ENCODE results near the gene FBXL5. TPM values are rescaled to one million over a fixed set of nuclear protein-coding genes. Genes with fewer than 3 reads are reported as not detected.

FBXL5 gene
- total and polyA plus RNA-seq, 5 donors from 2014 or later, result 53.3 to 137 (median 124) TPM

GRCh38 chr4:15694431-15694830 lies 39.3 kb upstream of the FBXL5 start:
- H3K27me3 Mint-ChIP-seq, result peaks cover 6% of the 10 kb centered on the region
- H3K36me3 ChIP-seq (ENCODE audit: control insufficient read depth, insufficient read depth, low read length), result no peaks in the 10 kb centered on the region
- no peak for ATAC-seq (ENCODE audit: low read depth in 2 of 2)
- H3K9me3 Mint-ChIP-seq, result peaks cover 0 to 2% (median 0%) of the 10 kb centered on the region in 7 donors
- no peaks in the 10 kb centered on the region for H3K4me1 ChIP-seq (ENCODE audit: control insufficient read depth, insufficient read depth, low read length, poor library complexity, severe bottlenecking)
- H3K4me3 Mint-ChIP-seq, result no peak overlapping the region
- no peak overlapping the region for H3K27ac Mint-ChIP-seq
- H3K27ac ChIP-seq (ENCODE audit: insufficient read depth, low read length, poor library complexity, severe bottlenecking), result no peak overlapping the region
- no peak overlapping the region for H3K4me3 ChIP-seq (ENCODE audit: low read depth, low read length)
- H3K4me1 Mint-ChIP-seq, result no peaks in the 10 kb centered on the region
- no peaks in the 10 kb centered on the region for H3K36me3 Mint-ChIP-seq
- H3K9me3 ChIP-seq (ENCODE audit: control insufficient read depth in 2 of 2, low read length in 2 of 2), result no peaks in the 10 kb centered on the region
- no peak for DNase-seq
- H3K27me3 ChIP-seq (ENCODE audit: control insufficient read depth, insufficient read depth, low read length), result no peaks in the 10 kb centered on the region

GRCh38 chr4:15692602-15693001 lies 37.4 kb upstream of the FBXL5 start:
- H3K27ac ChIP-seq (ENCODE audit: insufficient read depth, low read length, poor library complexity, severe bottlenecking), result no peak overlapping the region
- Mint-ChIP-seq H3K36me3 (peaks cover 9% of the 10 kb centered on the region), H3K27me3 (no peaks in the 10 kb centered on the region)

DNA sequence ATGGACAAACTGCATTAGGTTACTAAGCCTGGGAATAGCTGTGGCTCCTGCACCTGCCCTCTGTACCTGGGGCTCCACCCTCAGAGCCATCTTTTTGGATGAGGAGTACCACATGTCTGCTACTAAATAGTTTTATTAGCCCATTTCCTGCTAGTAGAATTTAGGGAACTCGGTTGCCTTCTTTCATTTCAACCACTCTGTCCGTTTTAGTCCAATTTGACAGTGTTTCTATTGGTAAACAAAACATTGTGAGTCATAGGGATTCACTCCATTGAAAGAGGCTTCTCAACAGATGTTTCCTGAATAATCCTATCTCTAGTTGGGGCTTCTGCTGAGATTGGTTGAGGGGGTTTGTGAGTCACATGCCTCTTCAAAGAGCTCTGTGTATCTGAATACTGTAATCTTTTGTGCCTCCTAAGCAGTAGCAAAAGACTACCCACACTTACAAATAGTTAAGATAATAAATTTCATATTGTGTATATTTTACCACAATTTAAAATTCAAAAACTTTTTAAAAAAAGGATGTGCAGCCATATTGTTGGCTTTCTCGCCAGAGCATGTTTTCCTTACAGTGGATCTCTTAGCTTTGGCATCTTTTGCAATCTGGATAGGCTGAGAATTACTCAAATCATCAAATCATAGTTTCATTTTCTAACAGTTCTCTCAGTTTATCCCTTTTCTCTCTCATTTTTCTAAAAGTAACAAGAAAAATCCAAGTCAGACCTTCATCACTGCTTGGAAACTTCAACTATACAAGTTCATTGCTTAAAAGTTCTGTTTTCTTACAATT lies 36.4 kb upstream of the FBXL5 start:
- DNase-seq (no peak), ATAC-seq (ENCODE audit: low read depth in 2 of 2) (no peak)
- Histone ChIP-seq H3K4me3 (ENCODE audit: low read depth, low read length) (no peak overlapping the region), H3K27me3 (ENCODE audit: control insufficient read depth, insufficient read depth, low read length) (no peaks in the 10 kb centered on the region), H3K27ac (ENCODE audit: insufficient read depth, low read length, poor library complexity, severe bottlenecking) (no peak overlapping the region), H3K9me3 (ENCODE audit: control insufficient read depth in 2 of 2, low read length in 2 of 2) (no peaks in the 10 kb centered on the region), H3K36me3 (ENCODE audit: control insufficient read depth, insufficient read depth, low read length) (peaks cover 18% of the 10 kb centered on the region), H3K4me1 (ENCODE audit: control insufficient read depth, insufficient read depth, low read length, poor library complexity, severe bottlenecking) (no peaks in the 10 kb centered on the region)
- Mint-ChIP-seq H3K27me3 (no peaks in the 10 kb centered on the region), H3K4me1 (peaks cover 0 to 11% (median 8%) of the 10 kb centered on the region in 4 donors), H3K27ac (no peak overlapping the region), H3K36me3 (peaks cover 19% of the 10 kb centered on the region), H3K9me3 (peaks cover 0 to 2% (median 0%) of the 10 kb centered on the region in 7 donors), H3K4me3 (no peak overlapping the region)

More at GRCh38 chr4:15692602-15693001, 37.4 kb upstream of the FBXL5 start:
- no peaks in the 10 kb centered on the region for H3K9me3 ChIP-seq (ENCODE audit: control insufficient read depth in 2 of 2, low read length in 2 of 2)
- DNase-seq, result no peak
- Mint-ChIP-seq H3K27ac (peak overlapping the region in 1 of 3 donors; percentile 22), H3K4me1 (peaks cover 0 to 5% (median 2%) of the 10 kb centered on the region in 4 donors), H3K4me3 (no peak overlapping the region), H3K9me3 (peaks cover 0 to 2% (median 0%) of the 10 kb centered on the region in 7 donors)
- H3K36me3 ChIP-seq (ENCODE audit: control insufficient read depth, insufficient read depth, low read length), result peaks cover 8% of the 10 kb centered on the region
- no peaks in the 10 kb centered on the region for H3K27me3 ChIP-seq (ENCODE audit: control insufficient read depth, insufficient read depth, low read length)
- H3K4me1 ChIP-seq (ENCODE audit: control insufficient read depth, insufficient read depth, low read length, poor library complexity, severe bottlenecking), result no peaks in the 10 kb centered on the region
- ATAC-seq (ENCODE audit: low read depth in 2 of 2), result no peak
- no peak overlapping the region for H3K4me3 ChIP-seq (ENCODE audit: low read depth, low read length)

GRCh38 chr4:15690020-15690809 lies 35.1 kb upstream of the FBXL5 start:
- Mint-ChIP-seq H3K4me3 (no peak overlapping the region), H3K27me3 (no peaks in the 10 kb centered on the region), H3K4me1 (peaks cover 2 to 21% (median 15%) of the 10 kb centered on the region in 4 donors), H3K27ac (no peak overlapping the region), H3K36me3 (peaks cover 28% of the 10 kb centered on the region), H3K9me3 (peaks cover 0 to 2% (median 0%) of the 10 kb centered on the region in 7 donors)
- no peak overlapping the region for H3K4me3 ChIP-seq (ENCODE audit: low read depth, low read length)
- no peaks in the 10 kb centered on the region for H3K4me1 ChIP-seq (ENCODE audit: control insufficient read depth, insufficient read depth, low read length, poor library complexity, severe bottlenecking)
- no peaks in the 10 kb centered on the region for H3K9me3 ChIP-seq (ENCODE audit: control insufficient read depth in 2 of 2, low read length in 2 of 2)
- no peak overlapping the region for H3K27ac ChIP-seq (ENCODE audit: insufficient read depth, low read length, poor library complexity, severe bottlenecking)
- DNase-seq (no peak), ATAC-seq (ENCODE audit: low read depth in 2 of 2) (no peak)
- peaks cover 26% of the 10 kb centered on the region for H3K36me3 ChIP-seq (ENCODE audit: control insufficient read depth, insufficient read depth, low read length)
- no peaks in the 10 kb centered on the region for H3K27me3 ChIP-seq (ENCODE audit: control insufficient read depth, insufficient read depth, low read length)

DNA sequence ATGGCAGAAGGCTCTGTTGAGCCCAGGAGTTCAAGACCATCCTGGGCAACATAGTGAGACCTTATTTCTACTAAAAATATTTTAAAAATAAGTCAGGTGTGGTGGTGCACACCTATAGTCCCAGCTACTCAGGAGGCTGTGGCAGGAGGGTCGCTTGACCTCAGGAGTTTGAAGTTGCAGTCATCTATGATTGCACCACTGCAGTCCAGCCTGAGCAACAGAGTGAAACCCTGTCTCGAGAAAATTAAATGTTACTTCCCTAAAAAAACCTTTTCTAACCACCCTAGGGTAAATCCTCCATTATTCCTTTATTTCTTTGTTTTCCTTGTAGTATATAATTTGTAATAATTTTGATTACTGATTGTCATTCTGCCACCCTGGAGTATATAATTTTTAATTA lies 34.4 kb upstream of the FBXL5 start:
- peaks cover 26% of the 10 kb centered on the region for H3K36me3 ChIP-seq (ENCODE audit: control insufficient read depth, insufficient read depth, low read length)
- Mint-ChIP-seq H3K27ac (no peak overlapping the region), H3K4me1 (peaks cover 9 to 28% (median 21%) of the 10 kb centered on the region in 4 donors), H3K9me3 (peaks cover 0 to 2% (median 0%) of the 10 kb centered on the region in 7 donors), H3K27me3 (no peaks in the 10 kb centered on the region), H3K36me3 (peaks cover 31% of the 10 kb centered on the region), H3K4me3 (no peak overlapping the region)
- H3K27me3 ChIP-seq (ENCODE audit: control insufficient read depth, insufficient read depth, low read length), result no peaks in the 10 kb centered on the region
- no peak for DNase-seq
- H3K4me1 ChIP-seq (ENCODE audit: control insufficient read depth, insufficient read depth, low read length, poor library complexity, severe bottlenecking), result peaks cover 3% of the 10 kb centered on the region
- H3K4me3 ChIP-seq (ENCODE audit: low read depth, low read length), result no peak overlapping the region
- ATAC-seq (ENCODE audit: low read depth in 2 of 2), result no peak
- H3K27ac ChIP-seq (ENCODE audit: insufficient read depth, low read length, poor library complexity, severe bottlenecking), result no peak overlapping the region
- no peaks in the 10 kb centered on the region for H3K9me3 ChIP-seq (ENCODE audit: control insufficient read depth in 2 of 2, low read length in 2 of 2)

DNA sequence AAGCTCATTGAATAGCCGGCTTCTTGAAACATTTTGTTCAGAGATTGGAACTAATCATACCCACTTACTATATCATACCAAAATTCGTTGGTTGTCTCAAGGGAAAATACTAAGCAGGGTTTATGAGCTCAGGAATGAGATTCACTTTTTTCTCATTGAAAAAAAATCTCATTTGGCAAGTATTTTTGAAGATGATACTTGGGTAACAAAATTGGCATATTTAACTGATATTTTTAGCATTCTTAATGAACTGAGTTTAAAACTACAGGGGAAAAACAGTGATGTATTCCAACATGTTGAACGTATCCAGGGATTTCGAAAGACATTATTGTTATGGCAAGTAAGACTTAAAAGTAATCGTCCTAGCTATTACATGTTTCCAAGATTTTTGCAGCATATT lies 32.9 kb upstream of the FBXL5 start:
- no peak for DNase-seq
- Mint-ChIP-seq H3K36me3 (peaks cover 31% of the 10 kb centered on the region), H3K9me3 (peaks cover 0 to 2% (median 0%) of the 10 kb centered on the region in 7 donors), H3K4me3 (no peak overlapping the region), H3K4me1 (peaks cover 15 to 41% (median 32%) of the 10 kb centered on the region in 4 donors), H3K27ac (no peak overlapping the region), H3K27me3 (no peaks in the 10 kb centered on the region)
- no peak for ATAC-seq (ENCODE audit: low read depth in 2 of 2)
- Histone ChIP-seq H3K36me3 (ENCODE audit: control insufficient read depth, insufficient read depth, low read length) (peaks cover 26% of the 10 kb centered on the region), H3K4me1 (ENCODE audit: control insufficient read depth, insufficient read depth, low read length, poor library complexity, severe bottlenecking) (peaks cover 15% of the 10 kb centered on the region), H3K27me3 (ENCODE audit: control insufficient read depth, insufficient read depth, low read length) (no peaks in the 10 kb centered on the region), H3K27ac (ENCODE audit: insufficient read depth, low read length, poor library complexity, severe bottlenecking) (no peak overlapping the region), H3K4me3 (ENCODE audit: low read depth, low read length) (no peak overlapping the region), H3K9me3 (ENCODE audit: control insufficient read depth in 2 of 2, low read length in 2 of 2) (no peaks in the 10 kb centered on the region)

GRCh38 chr4:15684498-15684897 lies 29.3 kb upstream of the FBXL5 start:
- Histone ChIP-seq H3K27me3 (ENCODE audit: control insufficient read depth, insufficient read depth, low read length) (no peaks in the 10 kb centered on the region), H3K4me3 (ENCODE audit: low read depth, low read length) (no peak overlapping the region), H3K9me3 (ENCODE audit: control insufficient read depth in 2 of 2, low read length in 2 of 2) (no peaks in the 10 kb centered on the region), H3K27ac (ENCODE audit: insufficient read depth, low read length, poor library complexity, severe bottlenecking) (no peak overlapping the region), H3K36me3 (ENCODE audit: control insufficient read depth, insufficient read depth, low read length) (peaks cover 26% of the 10 kb centered on the region), H3K4me1 (ENCODE audit: control insufficient read depth, insufficient read depth, low read length, poor library complexity, severe bottlenecking) (peaks cover 33% of the 10 kb centered on the region)
- peaks cover 31% of the 10 kb centered on the region for H3K36me3 Mint-ChIP-seq
- H3K4me1 Mint-ChIP-seq, result peaks cover 22 to 65% (median 49%) of the 10 kb centered on the region in 4 donors
- DNase-seq (no peak), ATAC-seq (ENCODE audit: low read depth in 2 of 2) (no peak)
- no peak overlapping the region for H3K27ac Mint-ChIP-seq
- H3K9me3 Mint-ChIP-seq, result no peaks in the 10 kb centered on the region
- H3K27me3 Mint-ChIP-seq, result no peaks in the 10 kb centered on the region
- H3K4me3 Mint-ChIP-seq, result peak overlapping the region in 1 of 4 donors; percentile 65
